ENCODE data around the gene TMEM53. TPM values are rescaled to one million over a fixed set of nuclear protein-coding genes. Genes with fewer than 3 reads are reported as not detected.
A peak's percentile ranks its signal among the peaks of the same experiment; 100 is the strongest.

The TMEM53 gene
- total RNA-seq, 8 experiments from 2014 or later: 6.8 to 11.4 (median 10.6) TPM

DNA sequence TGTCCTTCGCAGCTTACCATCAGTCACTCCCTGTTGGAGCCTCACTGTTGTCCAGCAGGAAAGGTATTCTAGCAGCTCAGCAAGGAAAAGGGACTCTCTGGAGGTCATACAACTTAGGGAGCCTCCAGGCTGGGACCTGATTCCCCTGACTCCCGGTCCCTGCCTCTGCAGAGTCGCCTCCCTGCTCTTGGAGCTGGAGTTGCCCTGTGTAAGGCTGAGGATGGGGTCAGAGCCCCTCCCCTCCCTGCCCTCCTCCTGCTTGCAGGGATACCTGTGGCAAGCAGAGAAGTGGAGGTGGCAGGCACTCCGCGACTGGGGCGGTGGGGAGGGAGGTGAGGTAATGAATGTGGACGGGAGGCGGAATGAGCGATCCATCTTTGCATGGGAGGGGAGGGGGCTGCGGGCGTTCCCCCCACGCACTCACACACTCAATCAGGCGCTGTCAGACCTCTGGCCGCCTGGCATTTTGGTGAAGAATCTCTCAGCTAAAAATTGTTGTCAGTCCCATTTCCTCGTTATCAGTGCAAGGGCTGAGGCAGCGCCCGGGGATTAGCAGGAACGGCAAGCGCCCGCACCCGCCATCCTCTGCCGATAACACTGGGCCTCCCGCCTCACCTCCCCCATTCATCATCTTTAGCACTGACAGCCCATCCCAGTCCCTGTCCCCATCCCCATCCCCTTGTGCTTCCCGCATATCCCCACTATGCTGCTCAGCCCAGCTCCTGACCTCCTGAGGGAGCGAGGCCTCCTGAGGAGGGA is 64.3 kb downstream of the TMEM53 start:
- no peak overlapping the region for H3K4me3 ChIP-seq
- WGBS, 10 experiments: 43 to 80% (median 68%) methylated on average over 1 to 4 of the region's 25 CpGs; no CpG with 5 or more reads in 7 of the 10 experiments
- in situ Hi-C loops (cut with MboI; ENCODE audit: low pct_unique_long_range_greater_than_20kb in 2 of 9, low sequenced_read_pairs in 9 of 9, unreplicated experiment in 9 of 9): no loop called here
- H3K27ac ChIP-seq: peak overlapping the region; percentile 41 to 48
- peaks cover 33 to 51% of the 10 kb centered on the region in 2 donors for H3K4me1 ChIP-seq (replicated peaks in 1 of 2)
- ATAC-seq (replicated peaks in 6 of 8): peak in 6 of 8 experiments; percentile 26 to 86 (median 80)

DNA sequence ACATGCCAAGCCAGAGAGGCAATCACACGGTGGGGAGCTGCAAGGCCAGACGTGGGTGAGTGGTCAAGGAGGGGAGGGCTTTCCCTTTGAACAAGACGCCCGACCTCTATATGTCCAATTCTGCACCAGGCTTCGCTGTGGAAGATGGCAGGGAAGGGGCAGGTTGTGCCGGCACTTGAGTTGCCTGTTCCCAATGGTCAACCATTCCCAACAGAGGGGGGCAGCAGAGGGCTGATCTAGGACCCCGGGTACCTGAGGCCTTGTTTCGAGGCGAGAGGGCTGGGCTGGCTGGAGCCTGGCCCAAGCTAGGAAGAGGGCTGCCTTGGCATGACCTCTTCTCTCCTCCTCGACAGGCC is 64.9 kb downstream of the TMEM53 start:
- in situ Hi-C loops (cut with MboI; ENCODE audit: low pct_unique_long_range_greater_than_20kb in 2 of 9, low sequenced_read_pairs in 9 of 9, unreplicated experiment in 9 of 9): no loop called here
- Histone ChIP-seq H3K4me3 (no peak overlapping the region), H3K27ac (peak overlapping the region; percentile 41 to 48), H3K4me1 (replicated peaks in 1 of 2) (peaks cover 33 to 56% of the 10 kb centered on the region in 2 donors)
- WGBS, 10 experiments: 0 to 84% (median 17%) methylated on average over 1 to 6 of the region's 10 CpGs; no CpG with 5 or more reads in 5 of the 10 experiments
- peak; percentile 35 to 92 (median 58) for ATAC-seq (replicated peaks in 6 of 8)

DNA sequence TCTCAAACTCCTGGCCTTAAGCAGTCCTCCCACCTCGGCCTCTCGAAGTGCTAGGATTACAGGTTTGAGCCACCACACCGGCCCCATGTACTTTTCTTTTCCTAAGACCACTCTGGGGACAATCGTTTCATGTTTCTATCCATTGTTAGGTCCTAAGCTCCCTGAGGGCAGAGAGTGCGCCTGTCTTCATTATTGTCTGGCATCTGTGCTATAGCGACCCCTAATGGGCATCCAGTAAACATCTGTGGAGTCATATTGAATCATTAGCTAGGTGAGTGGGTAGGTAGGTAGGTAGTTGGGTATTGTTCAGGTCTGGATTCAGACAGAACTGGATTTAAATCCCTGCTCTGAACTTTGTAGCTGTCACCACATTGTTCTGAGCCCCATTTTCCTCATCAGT is 66.1 kb downstream of the TMEM53 start:
- Histone ChIP-seq H3K4me3 (no peak overlapping the region), H3K27ac (no peak overlapping the region), H3K4me1 (replicated peaks in 1 of 2) (peaks cover 44 to 69% of the 10 kb centered on the region in 2 donors)
- 58 to 100% (median 94%) methylated on average over 1 to 5 of the region's 6 CpGs; no CpG with 5 or more reads in 3 of the 10 experiments for WGBS, 10 experiments
- in situ Hi-C loops (cut with MboI; ENCODE audit: low pct_unique_long_range_greater_than_20kb in 2 of 9, low sequenced_read_pairs in 9 of 9, unreplicated experiment in 9 of 9): no loop called here
- ATAC-seq (replicated peaks in 6 of 8): no peak

DNA sequence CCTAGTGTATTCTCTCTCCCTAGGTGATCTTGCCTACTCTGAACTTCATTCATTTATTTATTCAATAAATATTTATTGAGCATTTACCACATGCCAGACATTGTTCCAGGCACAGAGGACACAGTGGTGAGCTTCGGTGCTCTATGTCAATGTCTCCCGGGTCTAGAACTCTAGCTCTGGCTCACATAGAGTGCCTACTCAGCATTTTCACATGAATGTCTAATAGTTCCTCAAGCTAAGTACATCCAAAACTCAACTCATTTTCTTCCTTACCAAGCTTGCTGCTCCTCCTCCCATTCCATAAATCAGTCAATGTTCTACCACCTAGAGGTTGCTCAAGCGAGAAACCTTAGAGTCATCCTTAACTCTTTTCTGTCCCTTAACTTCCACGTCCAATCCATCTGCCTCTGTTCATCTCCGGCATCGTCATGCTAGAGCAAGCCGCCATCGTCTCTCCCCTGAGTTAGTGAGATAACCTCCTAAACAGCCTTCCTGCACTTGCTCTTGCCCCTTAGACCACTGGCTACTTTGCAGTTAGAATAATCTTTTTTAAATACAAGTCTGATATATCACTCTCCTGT is 67.5 kb downstream of the TMEM53 start:
- Histone ChIP-seq H3K27ac (no peak overlapping the region), H3K4me3 (no peak overlapping the region), H3K4me1 (replicated peaks in 1 of 2) (peaks cover 58 to 75% of the 10 kb centered on the region in 2 donors)
- in situ Hi-C loops (cut with MboI; ENCODE audit: low pct_unique_long_range_greater_than_20kb in 2 of 9, low sequenced_read_pairs in 9 of 9, unreplicated experiment in 9 of 9): no loop called here
- 26 to 100% (median 95%) methylated on average over 1 to 8 of the region's 8 CpGs for WGBS, 10 experiments
- ATAC-seq (replicated peaks in 6 of 8): no peak

DNA sequence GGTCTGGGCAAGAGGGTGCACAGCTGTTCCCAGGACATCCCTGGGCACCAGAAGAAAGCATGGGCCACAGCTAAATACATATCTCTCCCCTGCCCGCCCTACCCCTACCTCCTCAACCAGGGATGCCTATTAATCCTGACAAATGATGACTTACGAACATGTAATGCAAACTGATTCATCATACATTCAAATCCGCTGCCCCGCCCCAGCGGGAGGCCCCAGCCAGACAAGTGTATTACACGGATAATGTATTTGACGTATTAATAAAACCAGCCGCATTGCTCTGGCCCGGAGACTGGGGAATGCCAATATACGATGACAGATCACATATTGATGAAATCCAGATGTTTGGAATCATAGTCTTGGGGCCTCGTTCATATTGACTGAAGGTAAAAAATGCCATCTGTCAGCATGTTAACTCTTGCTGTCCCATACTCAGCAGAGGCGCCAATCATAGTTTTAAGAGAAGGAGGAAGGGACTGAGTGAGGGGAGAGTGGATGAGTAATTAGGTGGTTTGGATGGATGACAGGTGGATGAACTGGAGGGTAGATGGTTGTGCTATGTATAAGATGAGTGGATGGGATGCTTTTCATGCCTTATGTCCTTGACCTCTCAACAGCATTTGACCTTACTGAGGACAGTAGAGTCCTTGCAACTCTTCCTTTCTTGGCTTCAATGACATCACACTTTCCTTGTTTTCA is 68.2 kb downstream of the TMEM53 start:
- peak in 1 of 8 experiments; percentile 29 for ATAC-seq (replicated peaks in 6 of 8)
- H3K27ac ChIP-seq: no peak overlapping the region
- peaks cover 61 to 75% of the 10 kb centered on the region in 2 donors for H3K4me1 ChIP-seq (replicated peaks in 1 of 2)
- 7 to 90% (median 74%) methylated on average over 2 to 12 of the region's 12 CpGs; no CpG with 5 or more reads in 1 of the 10 experiments for WGBS, 10 experiments
- no peak overlapping the region for H3K4me3 ChIP-seq
- in situ Hi-C loops (cut with MboI; ENCODE audit: low pct_unique_long_range_greater_than_20kb in 2 of 9, low sequenced_read_pairs in 9 of 9, unreplicated experiment in 9 of 9): no loop called here

DNA sequence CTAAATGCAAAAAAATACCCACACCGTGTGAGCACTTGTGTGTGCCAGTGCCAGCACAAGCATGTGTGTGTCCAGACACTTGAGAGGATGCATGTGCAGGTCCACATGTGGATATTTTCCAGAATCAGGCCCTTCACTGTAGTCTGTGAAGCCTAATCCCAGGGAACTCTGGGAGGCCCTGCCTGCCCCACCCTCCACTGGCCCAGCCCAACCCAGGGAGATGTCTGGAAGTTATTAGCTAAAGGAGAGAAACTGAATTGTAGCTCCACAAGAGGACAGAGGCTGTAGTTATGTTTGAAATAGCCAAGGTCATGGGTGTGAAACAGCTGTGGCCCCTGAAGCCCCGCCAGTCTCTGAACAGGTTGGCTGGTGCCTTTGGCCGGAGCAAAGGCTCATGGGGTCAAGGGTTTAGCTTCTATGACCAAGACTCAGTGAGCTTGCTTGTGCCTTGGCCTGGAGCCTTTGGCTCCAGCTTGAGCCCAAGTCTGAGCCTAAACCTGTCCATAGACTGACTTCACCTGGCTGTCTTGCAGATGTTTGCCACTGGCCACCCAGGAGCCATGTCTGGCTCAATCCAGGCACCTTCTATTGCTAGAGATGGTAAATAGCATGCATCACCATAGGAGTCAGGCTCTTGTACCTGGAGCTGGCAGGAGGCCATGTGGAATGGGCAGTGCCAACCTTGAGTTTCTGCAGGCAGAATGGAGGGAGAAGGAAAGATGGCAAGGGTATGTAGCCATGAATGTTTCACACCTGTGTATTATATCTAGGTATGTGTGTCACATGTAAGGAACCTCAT is 69.9 kb downstream of the TMEM53 start:
- Histone ChIP-seq H3K27ac (no peak overlapping the region), H3K4me1 (replicated peaks in 1 of 2) (peaks cover 44 to 74% of the 10 kb centered on the region in 2 donors), H3K4me3 (no peak overlapping the region)
- WGBS, 10 experiments: 0 to 100% (median 83%) methylated on average over 1 to 3 of the region's 3 CpGs; no CpG with 5 or more reads in 4 of the 10 experiments
- in situ Hi-C loops (cut with MboI; ENCODE audit: low pct_unique_long_range_greater_than_20kb in 2 of 9, low sequenced_read_pairs in 9 of 9, unreplicated experiment in 9 of 9): no loop called here
- peak in 3 of 8 experiments; percentile 63 to 96 (median 87) for ATAC-seq (replicated peaks in 6 of 8)

DNA sequence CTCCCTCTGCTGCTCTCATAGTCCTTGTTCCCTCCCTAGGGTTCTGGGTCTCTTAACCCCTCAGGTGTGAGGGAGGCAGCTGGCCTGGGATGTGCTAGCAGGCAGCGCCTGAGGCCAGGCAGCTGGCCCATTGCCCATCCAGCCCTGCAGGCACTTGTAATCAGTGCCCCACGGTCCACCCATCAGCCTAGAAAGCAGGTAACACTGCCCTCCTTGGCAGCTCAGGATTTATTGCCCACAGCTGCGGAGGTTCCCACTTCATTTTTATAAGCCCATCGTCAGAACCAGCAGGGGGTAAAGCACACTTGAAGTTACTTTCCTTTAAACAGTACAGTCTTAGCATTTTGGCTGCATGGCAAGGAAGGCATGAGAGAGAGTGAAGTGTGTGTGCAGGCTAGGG is 70.6 kb downstream of the TMEM53 start:
- peak in 2 of 8 experiments; percentile 5 to 18 for ATAC-seq (replicated peaks in 6 of 8)
- in situ Hi-C loops (cut with MboI; ENCODE audit: low pct_unique_long_range_greater_than_20kb in 2 of 9, low sequenced_read_pairs in 9 of 9, unreplicated experiment in 9 of 9): no loop called here
- Histone ChIP-seq H3K27ac (peak overlapping the region; percentile 37 to 39), H3K4me1 (replicated peaks in 1 of 2) (peaks cover 41 to 74% of the 10 kb centered on the region in 2 donors), H3K4me3 (no peak overlapping the region)
- 40 to 80% (median 55%) methylated on average over 1 to 4 of the region's 4 CpGs; no CpG with 5 or more reads in 2 of the 10 experiments for WGBS, 10 experiments

Other genes with a start within 250 kb of the TMEM53 start
- 10 to 100 TPM in 2 of 8 experiments, 1 to 10 TPM in 6; 3.4 to 20.8 (median 6.0) TPM for gene ARMH1, start 233 bp upstream of the TMEM53 start, total RNA-seq
- gene RNU5D-1, start 56.7 kb upstream of the TMEM53 start, total RNA-seq: under 1 TPM in 4 of 8 experiments, not detected in 4; under 0.01 TPM
- gene KIF2C, start 65.4 kb upstream of the TMEM53 start, total RNA-seq: 10 to 100 TPM in 3 of 8 experiments, 1 to 10 TPM in 4, under 1 TPM in 1; 0.61 to 92.3 (median 4.9) TPM
- 1,000 to 10,000 TPM; 2,114 to 6,000 (median 3,055) TPM for gene RPS8, start 101.1 kb upstream of the TMEM53 start, total RNA-seq
- under 1 TPM in 7 of 8 experiments, not detected in 1; 0.13 to 0.95 (median 0.27) TPM for gene BEST4, start 113.7 kb upstream of the TMEM53 start, total RNA-seq
- 10 to 100 TPM; 17.4 to 48.5 (median 28.3) TPM for gene PLK3, start 125.9 kb upstream of the TMEM53 start, total RNA-seq
- gene DYNLT4, start 132.9 kb upstream of the TMEM53 start, total RNA-seq: 1 to 10 TPM in 2 of 8 experiments, under 1 TPM in 5, not detected in 1; 0.22 to 1.5 (median 0.73) TPM
- gene BTBD19, start 134.0 kb upstream of the TMEM53 start, total RNA-seq: 10 to 100 TPM in 2 of 8 experiments, 1 to 10 TPM in 5, under 1 TPM in 1; 0.60 to 18.5 (median 6.0) TPM
- 1 to 10 TPM in 7 of 8 experiments, under 1 TPM in 1; 0.81 to 3.0 (median 2.2) TPM for gene PTCH2, start 168.8 kb upstream of the TMEM53 start, total RNA-seq